ENCODE data around the gene CKAP4.
A peak's percentile ranks its signal among the peaks of the same experiment; 100 is the strongest.

CKAP4 gene

DNA sequence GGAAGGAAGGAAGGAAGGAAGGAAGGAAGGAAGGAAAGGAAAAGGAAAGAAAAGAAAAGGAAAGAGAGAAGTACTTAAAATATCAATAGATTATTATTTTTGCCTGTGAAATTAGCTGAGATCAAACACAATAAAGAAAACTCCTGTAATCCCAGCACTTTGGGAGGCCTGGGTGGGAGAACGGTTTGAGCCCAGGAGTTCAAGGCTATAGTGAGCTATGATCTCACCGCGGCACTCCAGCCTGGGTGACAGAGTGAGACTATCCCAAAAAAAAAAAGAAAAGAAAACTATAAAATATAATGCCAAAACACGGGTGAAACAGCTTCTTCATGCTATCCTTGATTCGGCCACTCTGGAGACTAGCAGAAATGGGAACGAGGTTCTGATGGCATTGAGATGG is 26.2 kb upstream of the CKAP4 start:
- no peak for DNase-seq (ENCODE audit: low read depth in 2 of 2)

DNA sequence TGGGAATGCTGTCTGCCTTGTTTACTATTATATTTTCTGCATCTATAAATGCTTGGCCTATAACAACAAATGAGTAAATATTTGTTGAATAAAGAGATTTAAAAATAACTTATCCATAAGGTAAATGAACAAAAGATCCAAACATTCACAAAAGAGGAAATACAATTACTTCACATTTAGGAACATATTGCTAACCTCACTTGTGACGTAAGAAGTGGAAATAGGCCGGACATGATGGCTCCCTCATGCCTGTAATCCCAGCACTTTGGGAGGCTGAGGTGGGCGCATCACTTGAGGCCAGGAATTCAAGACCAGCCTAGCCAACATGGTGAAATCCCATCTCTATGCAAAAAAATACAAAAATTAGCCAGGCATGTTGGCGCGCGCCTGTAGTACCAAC is 25.7 kb upstream of the CKAP4 start:
- no peak for DNase-seq (ENCODE audit: low read depth in 2 of 2)

- DNase-seq (ENCODE audit: low read depth in 2 of 2), result no peak
Observed at GRCh38 chr12:106271575-106272505, 24.0 kb upstream of the CKAP4 start.

GRCh38 chr12:106269150-106269771 is 21.4 kb upstream of the CKAP4 start:
- no peak for DNase-seq (ENCODE audit: low read depth in 2 of 2)

GRCh38 chr12:106267535-106267934 is 19.7 kb upstream of the CKAP4 start:
- no peak for DNase-seq (ENCODE audit: low read depth in 2 of 2)

DNA sequence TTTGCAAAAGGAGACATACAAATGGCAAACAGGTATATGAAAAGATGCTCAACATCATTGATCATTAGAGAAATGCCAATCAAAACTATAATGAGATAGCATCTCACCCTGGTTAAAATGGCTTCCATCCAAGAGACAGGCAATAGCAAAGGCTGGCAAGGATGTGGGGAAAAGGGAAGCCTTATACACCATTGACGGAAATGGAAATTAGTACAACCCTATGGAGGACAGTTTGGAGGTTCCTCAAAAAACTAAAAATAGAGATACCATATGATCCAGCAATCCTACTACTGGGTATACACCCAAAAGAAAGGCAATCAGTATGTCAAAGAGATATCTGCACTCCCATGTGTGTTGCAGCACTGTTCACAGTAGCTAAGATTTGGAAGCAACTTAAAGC is 17.3 kb upstream of the CKAP4 start:
- DNase-seq (ENCODE audit: low read depth in 2 of 2), result no peak

DNA sequence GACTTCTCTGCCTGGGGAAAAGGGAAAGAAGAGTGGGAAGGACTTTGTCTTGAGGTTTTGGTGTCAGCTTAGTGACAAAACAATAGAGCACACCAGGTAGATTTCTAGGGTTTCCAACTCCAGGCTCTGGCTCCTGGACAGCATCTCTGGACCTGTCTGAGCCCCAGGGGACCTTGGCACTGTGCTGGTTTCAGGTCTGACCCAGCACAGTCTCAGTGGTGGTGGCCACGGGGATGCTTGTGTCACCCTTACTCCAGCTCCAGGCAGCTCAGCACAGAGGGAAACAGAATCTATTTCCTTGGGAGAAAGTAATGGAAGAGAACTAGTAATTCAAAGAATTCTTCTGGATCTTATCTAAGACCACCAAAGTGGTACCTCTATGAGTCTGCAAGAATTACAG is 11.1 kb upstream of the CKAP4 start:
- no peak for DNase-seq (ENCODE audit: low read depth in 2 of 2)

GRCh38 chr12:106258226-106258625 is 10.4 kb upstream of the CKAP4 start:
- no peak for DNase-seq (ENCODE audit: low read depth in 2 of 2)

GRCh38 chr12:106256524-106256923 is 8.7 kb upstream of the CKAP4 start:
- DNase-seq (ENCODE audit: low read depth in 2 of 2), result no peak

GRCh38 chr12:106255952-106256351 is 8.1 kb upstream of the CKAP4 start:
- no peak for DNase-seq (ENCODE audit: low read depth in 2 of 2)

- no peak for DNase-seq (ENCODE audit: low read depth in 2 of 2)
Observed at GRCh38 chr12:106255493-106255892, 7.7 kb upstream of the CKAP4 start.

- DNase-seq (ENCODE audit: low read depth in 2 of 2), result no peak
Observed at GRCh38 chr12:106254724-106255123, 6.9 kb upstream of the CKAP4 start.

- no peak for DNase-seq (ENCODE audit: low read depth in 2 of 2)
Observed at GRCh38 chr12:106251631-106252455, 4.0 kb upstream of the CKAP4 start.

- DNase-seq (ENCODE audit: low read depth in 2 of 2), result no peak
Observed at GRCh38 chr12:106249411-106250135, 1.8 kb upstream of the CKAP4 start.

DNA sequence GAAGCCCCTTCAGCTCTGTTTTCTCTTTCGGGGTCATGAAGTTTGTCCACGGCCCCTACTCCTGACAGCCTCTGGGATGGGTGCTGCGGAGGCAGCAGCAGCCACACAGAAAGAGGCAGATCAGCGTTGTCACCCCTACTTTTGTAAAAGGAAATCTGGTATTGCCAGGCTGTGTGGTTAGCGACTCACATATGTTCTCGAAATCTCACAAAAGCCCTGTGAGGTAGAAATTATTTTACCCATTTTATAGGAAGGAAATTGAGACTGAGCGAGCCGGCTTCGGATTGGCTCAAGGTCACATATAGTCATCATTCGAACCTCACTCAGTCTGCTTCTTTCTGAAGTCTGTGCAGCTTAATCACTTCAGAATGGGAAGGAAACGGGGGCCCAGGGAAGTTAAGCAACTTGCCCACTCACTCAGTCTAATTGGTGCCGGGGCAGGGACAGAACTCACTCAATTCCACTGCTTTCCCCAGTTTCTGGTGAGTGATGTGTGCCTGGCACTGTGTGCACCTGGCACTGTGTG is 1.1 kb upstream of the CKAP4 start:
- DNase-seq (ENCODE audit: low read depth in 2 of 2), result no peak

DNA sequence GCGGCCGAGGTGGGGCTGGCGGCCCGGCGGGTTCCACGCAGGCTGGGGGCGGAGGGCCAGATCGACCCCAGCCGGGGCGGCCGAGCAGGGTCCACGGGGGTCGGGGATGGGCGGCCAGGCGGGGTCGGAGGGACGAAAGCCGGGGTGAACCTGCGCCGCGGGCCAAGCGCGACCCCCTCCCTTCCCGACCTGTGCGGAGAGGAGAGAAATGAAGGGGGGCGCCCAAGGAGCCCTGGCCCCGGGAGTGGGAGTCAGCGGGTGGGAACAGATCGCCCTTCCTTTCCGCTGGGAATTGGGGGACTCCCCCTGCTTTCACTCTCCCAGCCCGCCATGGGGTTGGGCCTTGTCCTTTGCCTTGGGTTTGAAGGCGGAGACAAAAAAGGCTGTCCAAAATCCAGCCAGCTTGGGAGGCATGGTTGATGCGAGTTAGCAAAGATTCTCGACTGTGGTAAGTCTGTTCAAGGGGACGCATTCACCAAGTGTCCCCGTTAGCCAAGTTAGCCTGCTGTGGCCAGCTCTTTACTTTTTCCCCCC is 559 bp upstream of the CKAP4 start:
- DNase-seq (ENCODE audit: low read depth in 2 of 2), result no peak

GRCh38 chr12:106246891-106247673 is 738 bp downstream of the CKAP4 start:
- peak in 1 of 2 donors; percentile 35 for DNase-seq (ENCODE audit: low read depth in 2 of 2)

DNA sequence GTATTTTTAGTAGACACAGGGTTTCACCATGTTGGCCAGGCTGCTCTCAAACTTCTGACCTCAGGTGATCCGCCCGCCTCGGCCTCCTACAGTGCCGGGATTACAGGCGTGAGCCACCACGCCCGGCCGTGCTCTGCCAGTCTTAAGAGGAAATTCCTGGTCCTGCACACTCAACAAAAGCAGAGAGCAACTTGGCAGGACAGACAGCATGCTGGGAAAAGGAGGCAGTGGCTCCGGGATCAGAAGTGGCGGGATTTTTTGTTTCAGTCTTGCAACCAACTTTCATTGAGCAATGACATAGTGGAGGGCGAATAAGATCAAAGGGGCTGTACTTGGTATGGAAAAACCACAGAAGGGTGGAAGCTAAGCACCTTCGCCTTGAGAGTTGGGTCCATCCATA is 2.1 kb downstream of the CKAP4 start:
- DNase-seq (ENCODE audit: low read depth in 2 of 2), result no peak

DNA sequence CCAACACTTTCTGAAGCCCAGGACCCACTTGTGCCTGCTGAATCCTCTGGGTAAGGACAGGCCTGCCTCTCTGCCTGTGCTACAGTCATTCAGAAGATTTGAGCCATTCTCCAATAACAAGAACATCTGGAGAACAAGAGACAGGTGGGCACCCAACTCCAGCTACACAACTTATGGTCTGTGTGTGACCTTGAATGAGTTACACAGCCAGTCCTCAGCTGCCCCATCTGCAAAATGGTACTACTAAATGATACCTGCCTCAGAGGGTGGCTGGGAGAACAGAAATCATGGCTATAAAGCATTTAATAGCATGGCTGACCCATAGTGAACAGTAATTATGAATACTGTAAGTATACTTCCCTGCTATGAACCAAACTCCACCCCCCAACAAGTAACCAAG is 4.2 kb downstream of the CKAP4 start:
- DNase-seq (ENCODE audit: low read depth in 2 of 2), result no peak

DNA sequence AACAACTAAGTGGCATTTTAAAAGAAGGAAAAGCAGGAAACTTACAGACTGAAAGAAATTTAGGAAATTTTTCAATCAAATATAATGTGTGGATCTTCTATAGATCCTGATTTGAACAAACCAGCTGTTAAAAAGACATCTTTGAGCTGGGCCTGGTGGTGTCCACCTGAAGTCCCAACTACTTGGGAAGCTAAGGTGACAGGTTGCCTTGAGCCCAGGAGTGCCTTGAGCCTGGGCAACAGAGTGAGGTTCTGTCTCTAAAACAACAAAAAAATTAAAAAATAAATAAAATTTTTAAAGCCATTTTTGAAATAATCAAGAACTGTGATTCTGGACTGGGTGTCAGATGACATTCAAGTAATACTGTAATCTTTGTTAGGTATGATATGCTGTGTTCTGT is 7.0 kb downstream of the CKAP4 start:
- no peak for DNase-seq (ENCODE audit: low read depth in 2 of 2)

Measured in stimulated activated CD8-positive, alpha-beta memory T cell treated with anti-CD3 and anti-CD28 coated beads, Interleukin-15, amount 100 ng/mL, for 4 hours (primary cell).